Measurements from ENCODE around the gene DIS3L2. TPM values are rescaled to one million over a fixed set of nuclear protein-coding genes. Genes with fewer than 3 reads are reported as not detected.
A peak's percentile ranks its signal among the peaks of the same experiment; 100 is the strongest.
"Not testable (repeated sequence)": the region's sequence is repeated elsewhere in the genome, so short reads cannot be mapped to it uniquely, and the experiment has no call there.

The DIS3L2 gene
- total and polyA plus RNA-seq, 4 donors, result 10.6 to 40.0 (median 21.8) TPM

- H3K27ac ChIP-seq (ENCODE audit: low read depth in 1 of 2, low read length in 2 of 2), result no peak overlapping the region
- no peak overlapping the region for H3K4me3 ChIP-seq (ENCODE audit: low read length in 2 of 2)
- no peaks in the 10 kb centered on the region for H3K4me1 ChIP-seq (ENCODE audit: control insufficient read depth in 1 of 2, insufficient read depth in 2 of 2, low read length in 2 of 2)
- no peaks in the 10 kb centered on the region for H3K27me3 ChIP-seq (ENCODE audit: control insufficient read depth in 1 of 2, insufficient read depth in 2 of 2, low read length in 1 of 2)
- H3K36me3 ChIP-seq (ENCODE audit: control insufficient read depth in 1 of 2, insufficient read depth in 2 of 2, low read length in 1 of 2), result no peaks in the 10 kb centered on the region
- H3K9me3 ChIP-seq (ENCODE audit: control insufficient read depth, low read length), result no peaks in the 10 kb centered on the region
- no peak for ATAC-seq (ENCODE audit: low FRiP score)
- intact Hi-C loops (cut with DNase I), result no loop called here
- 84 to 89% methylated on average over 7 of the region's 7 CpGs for WGBS, 2 donors
- peak in 1 of 2 donors; percentile 22 for DNase-seq
These were observed 392.1 kb downstream of the DIS3L2 start for GRCh38 chr2:232353660-232354059.

- ATAC-seq (ENCODE audit: low FRiP score) (no peak), DNase-seq (peak; percentile 19 to 24)
- Histone ChIP-seq H3K9me3 (ENCODE audit: control insufficient read depth, low read length) (no peaks in the 10 kb centered on the region), H3K27ac (ENCODE audit: low read depth in 1 of 2, low read length in 2 of 2) (no peak overlapping the region), H3K4me3 (ENCODE audit: low read length in 2 of 2) (no peak overlapping the region), H3K4me1 (ENCODE audit: control insufficient read depth in 1 of 2, insufficient read depth in 2 of 2, low read length in 2 of 2) (no peaks in the 10 kb centered on the region), H3K36me3 (ENCODE audit: control insufficient read depth in 1 of 2, insufficient read depth in 2 of 2, low read length in 1 of 2) (no peaks in the 10 kb centered on the region), H3K27me3 (ENCODE audit: control insufficient read depth in 1 of 2, insufficient read depth in 2 of 2, low read length in 1 of 2) (no peaks in the 10 kb centered on the region)
- intact Hi-C loops (cut with DNase I), result no loop called here
- 82 to 91% methylated on average over 5 of the region's 5 CpGs for WGBS, 2 donors
These were observed 392.6 kb downstream of the DIS3L2 start for GRCh38 chr2:232354069-232354468.

- DNase-seq, result no peak
- no peak for ATAC-seq (ENCODE audit: low FRiP score)
- H3K9me3 ChIP-seq (ENCODE audit: control insufficient read depth, low read length), result no peaks in the 10 kb centered on the region
- WGBS, 2 donors, result 90 to 92% methylated on average over 5 of the region's 5 CpGs
- intact Hi-C loops (cut with DNase I), result no loop called here
- H3K27me3 ChIP-seq (ENCODE audit: control insufficient read depth in 1 of 2, insufficient read depth in 2 of 2, low read length in 1 of 2), result no peaks in the 10 kb centered on the region
- H3K36me3 ChIP-seq (ENCODE audit: control insufficient read depth in 1 of 2, insufficient read depth in 2 of 2, low read length in 1 of 2), result no peaks in the 10 kb centered on the region
- no peak overlapping the region for H3K27ac ChIP-seq (ENCODE audit: low read depth in 1 of 2, low read length in 2 of 2)
- no peak overlapping the region for H3K4me3 ChIP-seq (ENCODE audit: low read length in 2 of 2)
- no peaks in the 10 kb centered on the region for H3K4me1 ChIP-seq (ENCODE audit: control insufficient read depth in 1 of 2, insufficient read depth in 2 of 2, low read length in 2 of 2)
These were observed 400.1 kb downstream of the DIS3L2 start for GRCh38 chr2:232361646-232362045.

- 80 to 83% methylated on average over 8 of the region's 8 CpGs for WGBS, 2 donors
- no peaks in the 10 kb centered on the region for H3K9me3 ChIP-seq (ENCODE audit: control insufficient read depth, low read length)
- ATAC-seq (ENCODE audit: low FRiP score) (no peak), DNase-seq (peak in 1 of 2 donors; percentile 59)
- no peak overlapping the region for H3K4me3 ChIP-seq (ENCODE audit: low read length in 2 of 2)
- H3K4me1 ChIP-seq (ENCODE audit: control insufficient read depth in 1 of 2, insufficient read depth in 2 of 2, low read length in 2 of 2), result no peaks in the 10 kb centered on the region
- no peaks in the 10 kb centered on the region for H3K27me3 ChIP-seq (ENCODE audit: control insufficient read depth in 1 of 2, insufficient read depth in 2 of 2, low read length in 1 of 2)
- no peak overlapping the region for H3K27ac ChIP-seq (ENCODE audit: low read depth in 1 of 2, low read length in 2 of 2)
- H3K36me3 ChIP-seq (ENCODE audit: control insufficient read depth in 1 of 2, insufficient read depth in 2 of 2, low read length in 1 of 2), result no peaks in the 10 kb centered on the region
- intact Hi-C loops (cut with DNase I), result no loop called here
These were observed 400.8 kb downstream of the DIS3L2 start for GRCh38 chr2:232362174-232362900.

- H3K4me1 ChIP-seq (ENCODE audit: control insufficient read depth in 1 of 2, insufficient read depth in 2 of 2, low read length in 2 of 2); H3K36me3 ChIP-seq (ENCODE audit: control insufficient read depth in 1 of 2, insufficient read depth in 2 of 2, low read length in 1 of 2); H3K27ac ChIP-seq (ENCODE audit: low read depth in 1 of 2, low read length in 2 of 2); H3K27me3 ChIP-seq (ENCODE audit: control insufficient read depth in 1 of 2, insufficient read depth in 2 of 2, low read length in 1 of 2); H3K4me3 ChIP-seq (ENCODE audit: low read length in 2 of 2); H3K9me3 ChIP-seq (ENCODE audit: control insufficient read depth, low read length); intact Hi-C loops (cut with DNase I): not testable (repeated sequence)
- WGBS, 2 donors, result 81 to 87% methylated on average over 12 of the region's 12 CpGs
- ATAC-seq (ENCODE audit: low FRiP score) (peak; percentile 46), DNase-seq (peak in 1 of 2 donors; percentile 59)
These were observed 401.7 kb downstream of the DIS3L2 start for GRCh38 chr2:232363064-232363783.

- Histone ChIP-seq H3K36me3 (ENCODE audit: control insufficient read depth in 1 of 2, insufficient read depth in 2 of 2, low read length in 1 of 2) (no peaks in the 10 kb centered on the region), H3K27ac (ENCODE audit: low read depth in 1 of 2, low read length in 2 of 2) (no peak overlapping the region), H3K4me1 (ENCODE audit: control insufficient read depth in 1 of 2, insufficient read depth in 2 of 2, low read length in 2 of 2) (no peaks in the 10 kb centered on the region), H3K4me3 (ENCODE audit: low read length in 2 of 2) (no peak overlapping the region), H3K9me3 (ENCODE audit: control insufficient read depth, low read length) (no peaks in the 10 kb centered on the region), H3K27me3 (ENCODE audit: control insufficient read depth in 1 of 2, insufficient read depth in 2 of 2, low read length in 1 of 2) (no peaks in the 10 kb centered on the region)
- DNase-seq (peak in 1 of 2 donors; percentile 41), ATAC-seq (ENCODE audit: low FRiP score) (no peak)
- 82 to 84% methylated on average over 14 of the region's 14 CpGs for WGBS, 2 donors
- intact Hi-C loops (cut with DNase I), result no loop called here
These were observed 402.5 kb downstream of the DIS3L2 start for GRCh38 chr2:232363784-232364615.

- WGBS, 2 donors, result 78 to 85% methylated on average over 15 to 18 of the region's 18 CpGs
- H3K27ac ChIP-seq (ENCODE audit: low read depth in 1 of 2, low read length in 2 of 2); H3K27me3 ChIP-seq (ENCODE audit: control insufficient read depth in 1 of 2, insufficient read depth in 2 of 2, low read length in 1 of 2); H3K36me3 ChIP-seq (ENCODE audit: control insufficient read depth in 1 of 2, insufficient read depth in 2 of 2, low read length in 1 of 2); H3K9me3 ChIP-seq (ENCODE audit: control insufficient read depth, low read length); H3K4me3 ChIP-seq (ENCODE audit: low read length in 2 of 2); H3K4me1 ChIP-seq (ENCODE audit: control insufficient read depth in 1 of 2, insufficient read depth in 2 of 2, low read length in 2 of 2); ATAC-seq (ENCODE audit: low FRiP score); intact Hi-C loops (cut with DNase I): not testable (repeated sequence)
- DNase-seq, result peak in 1 of 2 donors; percentile 42
These were observed 403.5 kb downstream of the DIS3L2 start for GRCh38 chr2:232364806-232365594.

GRCh38 chr2:232365621-232366321 lies 404.3 kb downstream of the DIS3L2 start:
- intact Hi-C loops (cut with DNase I), result no loop called here
- peak in 1 of 2 donors; percentile 70 for DNase-seq
- no peak for ATAC-seq (ENCODE audit: low FRiP score)
- no peaks in the 10 kb centered on the region for H3K9me3 ChIP-seq (ENCODE audit: control insufficient read depth, low read length)
- H3K4me1 ChIP-seq (ENCODE audit: control insufficient read depth in 1 of 2, insufficient read depth in 2 of 2, low read length in 2 of 2), result no peaks in the 10 kb centered on the region
- H3K27ac ChIP-seq (ENCODE audit: low read depth in 1 of 2, low read length in 2 of 2), result no peak overlapping the region
- WGBS, 2 donors, result 71 to 75% methylated on average over 20 of the region's 20 CpGs
- no peak overlapping the region for H3K4me3 ChIP-seq (ENCODE audit: low read length in 2 of 2)
- no peaks in the 10 kb centered on the region for H3K27me3 ChIP-seq (ENCODE audit: control insufficient read depth in 1 of 2, insufficient read depth in 2 of 2, low read length in 1 of 2)
- H3K36me3 ChIP-seq (ENCODE audit: control insufficient read depth in 1 of 2, insufficient read depth in 2 of 2, low read length in 1 of 2), result no peaks in the 10 kb centered on the region

All from aorta (tissue), 5 donors.